A204.1 (cell line): ENCODE results near the gene ITSN1.
"Not testable (repeated sequence)": the region's sequence is repeated elsewhere in the genome, so short reads cannot be mapped to it uniquely, and the experiment has no call there.

Source experiments
- FAIRE-seq: peaks from 2 replicates; lab custom pipeline; 2012; peaks lifted over from hg19 to GRCh38; lab: Jason Lieb, UNC

Gene ITSN1

GRCh38 chr21:33894736-33895288 lies 252.5 kb downstream of the ITSN1 start:
- FAIRE-seq = no peak

- no peak for FAIRE-seq
Measured at GRCh38 chr21:33895356-33895755, 253.1 kb downstream of the ITSN1 start.

GRCh38 chr21:33896691-33897090 lies 254.4 kb downstream of the ITSN1 start:
- FAIRE-seq = no peak

- no peak for FAIRE-seq
Measured at GRCh38 chr21:33897098-33897497, 254.8 kb downstream of the ITSN1 start.

GRCh38 chr21:33897739-33898138 lies 255.4 kb downstream of the ITSN1 start:
- FAIRE-seq = peak; percentile 53

- FAIRE-seq = no peak
Measured at GRCh38 chr21:33898586-33898985, 256.3 kb downstream of the ITSN1 start.

GRCh38 chr21:33899199-33899598 lies 256.9 kb downstream of the ITSN1 start:
- FAIRE-seq = no peak

- no peak for FAIRE-seq
Measured at GRCh38 chr21:33901412-33902288, 259.3 kb downstream of the ITSN1 start.

GRCh38 chr21:33902349-33902748 lies 260.0 kb downstream of the ITSN1 start:
- FAIRE-seq = no peak

- no peak for FAIRE-seq
Measured at GRCh38 chr21:33904041-33904440, 261.7 kb downstream of the ITSN1 start.

GRCh38 chr21:33908760-33909159 lies 266.5 kb downstream of the ITSN1 start:
- no peak for FAIRE-seq

- FAIRE-seq = no peak
Measured at GRCh38 chr21:33909756-33910155, 267.5 kb downstream of the ITSN1 start.

- no peak for FAIRE-seq
Measured at GRCh38 chr21:33914188-33914587, 271.9 kb downstream of the ITSN1 start.

GRCh38 chr21:33915368-33916199 lies 273.3 kb downstream of the ITSN1 start, which contains the start of gene ATP5PO:
ATP5PO (minus strand) TSS chr21:33915804; CDS start chr21:33915763, 41 bp downstream.
- peak; percentile 90 for FAIRE-seq

- no peak for FAIRE-seq
Measured at GRCh38 chr21:33916200-33916567, 273.9 kb downstream of the ITSN1 start.

- FAIRE-seq = no peak
Measured at GRCh38 chr21:33917421-33917820, 275.1 kb downstream of the ITSN1 start.

- peak; percentile 52 for FAIRE-seq
Measured at GRCh38 chr21:33924079-33924765, 281.9 kb downstream of the ITSN1 start.

- FAIRE-seq = no peak
Measured at GRCh38 chr21:33924766-33925100, 282.4 kb downstream of the ITSN1 start.

- not testable (repeated sequence) for FAIRE-seq
Measured at GRCh38 chr21:33926248-33926647, 283.9 kb downstream of the ITSN1 start.

GRCh38 chr21:33931052-33931798 lies 288.9 kb downstream of the ITSN1 start:
- FAIRE-seq = not testable (repeated sequence)

- FAIRE-seq = no peak
Measured at GRCh38 chr21:33931799-33932390, 289.6 kb downstream of the ITSN1 start.
